GM15510 (cell line): ENCODE measurements around the gene IL37.

Source experiments
- POLR2A ChIP-seq: IDR thresholded peaks from 3 replicates; pipeline ENCODE4 v1.6.1; 2011; ENCODE audit warnings: borderline replicate concordance; ENCODE audit not compliant: insufficient read length; ENCODE audit errors: extremely low read depth

Gene IL37

GRCh38 chr2:112959109-112959812 is 48.3 kb downstream of the IL37 start:
- no peak for TF ChIP-seq POLR2A

GRCh38 chr2:112960230-112960825 is 49.4 kb downstream of the IL37 start:
- TF ChIP-seq POLR2A: no peak

DNA sequence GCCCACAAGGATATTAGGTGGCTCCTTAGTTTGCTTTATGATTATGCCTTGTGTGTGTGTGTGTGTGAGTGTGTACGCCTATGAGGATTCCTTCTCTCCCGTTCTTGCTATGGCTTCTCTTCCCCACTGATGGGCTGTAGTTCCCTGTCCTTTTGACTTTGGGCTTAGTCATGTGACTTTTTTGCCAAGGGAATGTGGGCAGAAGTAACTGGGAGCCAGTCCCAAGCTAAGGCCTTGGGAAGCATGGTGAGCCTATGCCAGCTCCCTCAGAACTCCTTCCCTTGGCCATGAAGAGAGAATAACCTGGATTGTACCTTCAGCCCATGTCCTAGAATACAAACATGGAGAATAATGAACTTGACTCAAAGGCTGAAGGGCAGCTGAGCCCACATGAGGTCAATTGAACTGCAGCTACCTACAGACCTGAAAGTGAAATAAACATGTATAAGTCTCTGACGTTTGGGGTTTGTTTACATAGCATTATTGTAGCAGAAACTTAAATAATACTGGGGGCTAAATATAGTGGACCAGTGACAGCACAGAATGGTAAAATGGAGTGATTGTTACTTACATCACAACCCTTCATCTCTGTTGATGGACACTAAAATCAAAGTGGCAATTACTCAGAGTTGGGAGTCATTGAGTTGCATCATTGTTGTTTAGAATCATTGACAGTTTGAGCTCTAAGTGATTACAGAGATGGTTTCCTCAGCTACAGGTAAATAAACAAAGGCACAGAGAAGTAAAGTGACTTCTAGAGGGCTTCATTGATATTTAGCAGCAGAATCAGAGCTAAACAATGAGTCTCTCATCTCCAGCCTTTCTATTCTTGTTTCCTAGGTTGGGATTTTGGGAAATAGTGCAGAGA is 51.6 kb downstream of the IL37 start:
- TF ChIP-seq POLR2A: no peak

GRCh38 chr2:112967023-112967422 is 56.1 kb downstream of the IL37 start:
- TF ChIP-seq POLR2A: no peak
